Gastroesophageal sphincter (tissue), 3 donors: Measurements from ENCODE around the gene SLC38A3.

Source experiments
- POLR2A ChIP-seq, 2 donors: fragments of 450-650 bp; IDR thresholded peaks; one replicate each; pipeline ENCODE4 v1.6.1; 2017; ENCODE audit warnings: antibody characterized with exemption in 2 of 2, mild to moderate bottlenecking in 2 of 2, moderate library complexity in 1 of 2
- TF ChIP-seq, protein P1 (sequence below), 4 experiments: fragments of 200-600 bp in 2 of 4; fragments of 450-650 bp in 2 of 4; sonication (generic) in 1 of 4; IDR thresholded peaks; one replicate each; pipeline ENCODE4 v1.5.1; 2017 to 2019; ENCODE audit warnings: antibody characterized with exemption in 4 of 4, mild to moderate bottlenecking in 2 of 4, moderate library complexity in 2 of 4

DNA sequence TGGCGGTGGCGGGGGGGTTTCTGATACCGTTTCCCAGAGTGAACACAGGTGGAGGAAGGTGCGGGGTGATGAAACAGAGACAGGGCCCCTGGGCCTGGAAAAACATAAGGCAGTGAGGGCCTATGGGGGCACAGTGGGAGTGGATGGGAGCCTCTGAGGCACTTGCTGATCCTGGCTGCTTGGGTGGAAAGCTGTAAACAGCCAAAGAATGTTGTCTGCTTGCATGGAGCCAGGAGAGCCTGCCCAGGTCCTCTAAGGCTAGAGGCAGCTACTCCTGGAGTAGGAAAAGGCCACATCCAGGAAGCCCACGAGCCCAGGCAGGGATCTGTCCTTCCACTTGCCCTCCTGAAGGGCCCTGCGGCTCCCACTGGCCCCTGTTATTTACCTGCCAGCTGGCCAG lies 60.9 kb downstream of the SLC38A3 start:
- TF ChIP-seq, protein P1, sequence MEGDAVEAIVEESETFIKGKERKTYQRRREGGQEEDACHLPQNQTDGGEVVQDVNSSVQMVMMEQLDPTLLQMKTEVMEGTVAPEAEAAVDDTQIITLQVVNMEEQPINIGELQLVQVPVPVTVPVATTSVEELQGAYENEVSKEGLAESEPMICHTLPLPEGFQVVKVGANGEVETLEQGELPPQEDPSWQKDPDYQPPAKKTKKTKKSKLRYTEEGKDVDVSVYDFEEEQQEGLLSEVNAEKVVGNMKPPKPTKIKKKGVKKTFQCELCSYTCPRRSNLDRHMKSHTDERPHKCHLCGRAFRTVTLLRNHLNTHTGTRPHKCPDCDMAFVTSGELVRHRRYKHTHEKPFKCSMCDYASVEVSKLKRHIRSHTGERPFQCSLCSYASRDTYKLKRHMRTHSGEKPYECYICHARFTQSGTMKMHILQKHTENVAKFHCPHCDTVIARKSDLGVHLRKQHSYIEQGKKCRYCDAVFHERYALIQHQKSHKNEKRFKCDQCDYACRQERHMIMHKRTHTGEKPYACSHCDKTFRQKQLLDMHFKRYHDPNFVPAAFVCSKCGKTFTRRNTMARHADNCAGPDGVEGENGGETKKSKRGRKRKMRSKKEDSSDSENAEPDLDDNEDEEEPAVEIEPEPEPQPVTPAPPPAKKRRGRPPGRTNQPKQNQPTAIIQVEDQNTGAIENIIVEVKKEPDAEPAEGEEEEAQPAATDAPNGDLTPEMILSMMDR (IDR thresholded peaks at IDR 0.05): no peak
- TF ChIP-seq POLR2A (IDR thresholded peaks at IDR 0.05): no peak
